ENCODE data around the gene PLCB1. TPM values are rescaled to one million over a fixed set of nuclear protein-coding genes. Genes with fewer than 3 reads are reported as not detected.

PLCB1 gene
- total and polyA plus RNA-seq, 7 donors: 1.5 to 10.7 (median 4.2) TPM

DNA sequence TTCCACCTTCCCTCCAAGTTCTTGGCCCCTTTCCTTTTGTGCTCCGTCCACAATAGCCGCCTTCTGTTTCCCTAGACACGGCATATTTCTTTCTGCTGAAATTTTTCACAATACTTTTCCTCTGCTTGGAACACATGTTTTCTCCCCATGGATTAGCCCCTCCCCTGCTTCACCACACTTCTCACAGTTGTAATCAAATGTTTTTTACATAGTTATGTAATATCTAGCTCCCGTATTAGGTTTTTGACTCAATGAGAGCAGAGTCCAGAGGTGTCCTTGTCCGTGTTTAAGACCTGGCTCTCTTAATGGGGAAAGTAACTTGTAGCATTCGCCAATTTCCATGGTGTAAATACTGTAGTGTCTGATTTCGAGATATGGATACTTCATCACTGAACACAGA lies 34.7 kb downstream of the PLCB1 start:
- intact Hi-C loops (cut with DNase I): no loop called here
- no peaks in the 10 kb centered on the region for H3K27me3 ChIP-seq (ENCODE audit: insufficient read depth in 3 of 3, low read length in 2 of 3)
- H3K9me3 ChIP-seq: no peaks in the 10 kb centered on the region
- H3K27ac ChIP-seq: no peak overlapping the region
- TF ChIP-seq CTCF (IDR thresholded peaks at IDR 0.05): no peak
- peak in 1 of 4 donors; percentile 9 for ATAC-seq
- 37 to 76% (median 53%) methylated on average over 7 of the region's 7 CpGs for WGBS, 3 donors
- H3K4me3 ChIP-seq: no peak overlapping the region
- DNase-seq: no peak
- H3K36me3 ChIP-seq (ENCODE audit: insufficient read depth in 1 of 2, low read depth in 1 of 2): no peaks in the 10 kb centered on the region
- peaks cover 33% of the 10 kb centered on the region for H3K4me1 ChIP-seq

GRCh38 chr20:8168785-8169288 lies 36.8 kb downstream of the PLCB1 start:
- DNase-seq (no peak), ATAC-seq (peak in 2 of 4 donors; percentile 57 to 67)
- Histone ChIP-seq H3K4me1 (peaks cover 16% of the 10 kb centered on the region), H3K27me3 (ENCODE audit: insufficient read depth in 3 of 3, low read length in 2 of 3) (no peaks in the 10 kb centered on the region), H3K4me3 (no peak overlapping the region), H3K9me3 (no peaks in the 10 kb centered on the region), H3K36me3 (ENCODE audit: insufficient read depth in 1 of 2, low read depth in 1 of 2) (no peaks in the 10 kb centered on the region), H3K27ac (no peak overlapping the region)
- no peak for TF ChIP-seq CTCF (IDR thresholded peaks at IDR 0.05)
- 39 to 76% (median 54%) methylated on average over 3 of the region's 3 CpGs for WGBS, 3 donors
- intact Hi-C loops (cut with DNase I): no loop called here

DNA sequence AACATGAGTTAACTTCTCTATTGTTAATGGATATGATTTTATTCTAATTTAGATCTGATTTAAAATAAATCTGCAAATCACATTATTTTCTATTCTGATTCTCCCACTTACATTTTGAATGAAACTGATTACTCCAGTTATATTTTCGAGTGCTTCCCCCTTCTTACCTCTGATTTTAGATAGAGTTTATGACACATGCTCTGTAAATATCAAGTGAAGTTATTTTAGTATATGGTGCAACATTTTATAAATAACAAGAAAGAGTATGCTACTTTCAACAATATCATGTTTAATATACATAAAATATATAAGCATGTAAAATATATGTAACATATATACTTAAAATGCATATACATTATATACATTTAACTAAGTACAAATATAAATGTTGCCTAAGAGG lies 38.9 kb downstream of the PLCB1 start:
- ATAC-seq: peak in 2 of 4 donors; percentile 52 to 63
- intact Hi-C loops (cut with DNase I): no loop called here
- DNase-seq: no peak
- no peak for TF ChIP-seq CTCF (IDR thresholded peaks at IDR 0.05)
- Histone ChIP-seq H3K27me3 (ENCODE audit: insufficient read depth in 3 of 3, low read length in 2 of 3) (no peaks in the 10 kb centered on the region), H3K27ac (no peak overlapping the region), H3K4me1 (peaks cover 16% of the 10 kb centered on the region), H3K9me3 (no peaks in the 10 kb centered on the region), H3K4me3 (no peak overlapping the region), H3K36me3 (ENCODE audit: insufficient read depth in 1 of 2, low read depth in 1 of 2) (no peaks in the 10 kb centered on the region)
- 44 to 76% (median 48%) methylated on average over 1 of the region's 1 CpG for WGBS, 3 donors

DNA sequence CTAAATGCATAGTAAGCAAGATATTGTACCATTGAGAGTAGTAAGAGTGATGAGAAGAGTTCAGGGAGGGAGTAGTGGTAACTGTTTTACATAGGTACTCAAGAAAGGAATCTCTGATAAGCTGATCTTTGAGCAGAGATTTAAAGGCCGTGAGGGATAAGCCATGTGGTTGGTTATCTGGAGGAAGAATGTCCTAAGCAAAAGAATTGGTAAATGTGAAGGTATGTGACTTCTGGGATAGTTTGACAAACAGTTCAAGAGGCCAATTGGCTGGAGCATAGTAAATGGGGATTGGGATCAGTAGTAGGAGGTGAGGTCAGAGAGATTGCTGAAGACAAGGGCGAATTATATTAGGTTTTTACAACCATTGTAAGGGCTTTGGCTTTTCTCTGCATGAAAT lies 40.1 kb downstream of the PLCB1 start:
- Histone ChIP-seq H3K27me3 (ENCODE audit: insufficient read depth in 3 of 3, low read length in 2 of 3) (no peaks in the 10 kb centered on the region), H3K4me3 (no peak overlapping the region), H3K36me3 (ENCODE audit: insufficient read depth in 1 of 2, low read depth in 1 of 2) (no peaks in the 10 kb centered on the region), H3K27ac (no peak overlapping the region), H3K9me3 (no peaks in the 10 kb centered on the region), H3K4me1 (peaks cover 16% of the 10 kb centered on the region)
- no peak for TF ChIP-seq CTCF (IDR thresholded peaks at IDR 0.05)
- 92 to 95% (median 94%) methylated on average over 2 of the region's 2 CpGs for WGBS, 3 donors
- intact Hi-C loops (cut with DNase I): no loop called here
- no peak for DNase-seq
- ATAC-seq: no peak
